ENCODE measurements around the gene FYN.
"Not testable (repeated sequence)": the region's sequence is repeated elsewhere in the genome, so short reads cannot be mapped to it uniquely, and the experiment has no call there.

FYN gene

GRCh38 chr6:111838749-111839484 is 34.3 kb downstream of the FYN start:
- intact Hi-C loops (cut with DNase I): no loop called here

GRCh38 chr6:111837641-111838500 is 35.4 kb downstream of the FYN start:
- intact Hi-C loops (cut with DNase I): no loop called here
- no peak for DNase-seq

More at GRCh38 chr6:111838749-111839484, 34.3 kb downstream of the FYN start:
- DNase-seq: no peak

- intact Hi-C loops (cut with DNase I): no loop called here
- DNase-seq: no peak
These were observed 36.2 kb downstream of the FYN start for GRCh38 chr6:111837007-111837406.

GRCh38 chr6:111835807-111836206 is 37.4 kb downstream of the FYN start:
- no peak for DNase-seq
- intact Hi-C loops (cut with DNase I): no loop called here

- DNase-seq; intact Hi-C loops (cut with DNase I): not testable (repeated sequence)
These were observed 37.9 kb downstream of the FYN start for GRCh38 chr6:111835398-111835797.

GRCh38 chr6:111834356-111834755 is 38.9 kb downstream of the FYN start:
- DNase-seq: no peak
- intact Hi-C loops (cut with DNase I): no loop called here

GRCh38 chr6:111832833-111833418 is 40.3 kb downstream of the FYN start:
- DNase-seq: no peak
- intact Hi-C loops (cut with DNase I): no loop called here

- DNase-seq: no peak
- intact Hi-C loops (cut with DNase I): no loop called here
These were observed 41.8 kb downstream of the FYN start for GRCh38 chr6:111831408-111831807.

GRCh38 chr6:111829998-111830397 is 43.3 kb downstream of the FYN start:
- no peak for DNase-seq
- intact Hi-C loops (cut with DNase I): no loop called here

- DNase-seq: no peak
- intact Hi-C loops (cut with DNase I): no loop called here
These were observed 43.7 kb downstream of the FYN start for GRCh38 chr6:111829581-111829980.

- no peak for DNase-seq
- intact Hi-C loops (cut with DNase I): no loop called here
These were observed 44.4 kb downstream of the FYN start for GRCh38 chr6:111828809-111829208.

GRCh38 chr6:111825439-111826086 is 47.7 kb downstream of the FYN start:
- DNase-seq: no peak
- intact Hi-C loops (cut with DNase I): no loop called here

GRCh38 chr6:111824608-111825337 is 48.5 kb downstream of the FYN start:
- intact Hi-C loops (cut with DNase I): no loop called here
- DNase-seq: no peak

- peak in 1 of 42 donors; percentile 22 for DNase-seq
- intact Hi-C loops (cut with DNase I): no loop called here
These were observed 49.2 kb downstream of the FYN start for GRCh38 chr6:111823831-111824607.

GRCh38 chr6:111823012-111823411 is 50.2 kb downstream of the FYN start:
- intact Hi-C loops (cut with DNase I): no loop called here

GRCh38 chr6:111819458-111819857 is 53.8 kb downstream of the FYN start:
- intact Hi-C loops (cut with DNase I): no loop called here
- no peak for DNase-seq

More at GRCh38 chr6:111823012-111823411, 50.2 kb downstream of the FYN start:
- peak in 1 of 42 donors; percentile 19 for DNase-seq

GRCh38 chr6:111818539-111819226 is 54.6 kb downstream of the FYN start:
- intact Hi-C loops (cut with DNase I): no loop called here
- no peak for DNase-seq
